Hepatocyte (in vitro differentiated cells): ENCODE data around the gene GBE1.

Experiments used
- CTCF ChIP-seq: fragments of 200-600 bp; sonication (generic); IDR thresholded peaks from 2 replicates; pipeline ENCODE4 v1.5.1; 2016; ENCODE audit warnings: antibody characterized with exemption, mild to moderate bottlenecking; ENCODE audit not compliant: poor library complexity
- EZH2 ChIP-seq: fragments of 200-600 bp; sonication (generic); IDR thresholded peaks from 2 replicates; pipeline ENCODE4 v1.6.1; 2016; ENCODE audit warnings: antibody characterized with exemption, mild to moderate bottlenecking, borderline replicate concordance
- EZH2phosphoT487 ChIP-seq: fragments of 200-600 bp; sonication (generic); IDR thresholded peaks from one replicate; pipeline ENCODE4 v1.6.1; 2018; ENCODE audit warnings: antibody characterized with exemption, mild to moderate bottlenecking, low read depth, moderate library complexity; ENCODE audit not compliant: unreplicated experiment, severe bottlenecking

GRCh38 chr3:81666502-81667121 lies 94.8 kb downstream of the GBE1 start:
- TF ChIP-seq CTCF (peak; percentile 81), EZH2 (no peak), EZH2phosphoT487 (no peak)
